Measurements from ENCODE around the gene OR52E8. TPM values are rescaled to one million over a fixed set of nuclear protein-coding genes. Genes with fewer than 3 reads are reported as not detected.

The OR52E8 gene
- total and polyA plus RNA-seq, 2 experiments from 2014 or later = not detected

DNA sequence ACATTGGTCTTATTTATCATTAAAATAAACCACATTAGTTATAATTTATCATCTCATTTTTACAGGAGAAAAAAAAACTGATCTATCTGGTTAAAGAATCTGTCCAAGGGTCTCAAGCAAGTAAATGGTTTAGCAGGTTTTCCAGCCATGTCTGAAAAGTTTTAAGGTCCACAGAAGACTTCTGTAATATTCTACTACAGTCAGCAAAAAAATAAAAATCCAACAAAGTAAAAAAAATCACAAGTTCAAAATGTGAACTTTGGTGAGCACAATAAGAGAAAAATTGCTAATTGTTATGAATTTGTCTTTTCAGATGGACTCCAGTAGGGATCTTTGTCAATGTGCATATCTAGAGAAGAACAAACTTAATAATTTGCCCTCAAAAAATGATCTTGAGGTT lies 24.3 kb upstream of the OR52E8 start:
- H3K9me3 ChIP-seq (ENCODE audit: low read depth) = no peaks in the 10 kb centered on the region
- TF ChIP-seq EZH2 (IDR thresholded peaks at IDR 0.05; ENCODE audit: borderline replicate concordance) (no peak), EZH2phosphoT487 (IDR thresholded peaks at IDR 0.05; ENCODE audit: low read depth, severe bottlenecking, unreplicated experiment) (no peak)
- TF ChIP-seq, protein P1, sequence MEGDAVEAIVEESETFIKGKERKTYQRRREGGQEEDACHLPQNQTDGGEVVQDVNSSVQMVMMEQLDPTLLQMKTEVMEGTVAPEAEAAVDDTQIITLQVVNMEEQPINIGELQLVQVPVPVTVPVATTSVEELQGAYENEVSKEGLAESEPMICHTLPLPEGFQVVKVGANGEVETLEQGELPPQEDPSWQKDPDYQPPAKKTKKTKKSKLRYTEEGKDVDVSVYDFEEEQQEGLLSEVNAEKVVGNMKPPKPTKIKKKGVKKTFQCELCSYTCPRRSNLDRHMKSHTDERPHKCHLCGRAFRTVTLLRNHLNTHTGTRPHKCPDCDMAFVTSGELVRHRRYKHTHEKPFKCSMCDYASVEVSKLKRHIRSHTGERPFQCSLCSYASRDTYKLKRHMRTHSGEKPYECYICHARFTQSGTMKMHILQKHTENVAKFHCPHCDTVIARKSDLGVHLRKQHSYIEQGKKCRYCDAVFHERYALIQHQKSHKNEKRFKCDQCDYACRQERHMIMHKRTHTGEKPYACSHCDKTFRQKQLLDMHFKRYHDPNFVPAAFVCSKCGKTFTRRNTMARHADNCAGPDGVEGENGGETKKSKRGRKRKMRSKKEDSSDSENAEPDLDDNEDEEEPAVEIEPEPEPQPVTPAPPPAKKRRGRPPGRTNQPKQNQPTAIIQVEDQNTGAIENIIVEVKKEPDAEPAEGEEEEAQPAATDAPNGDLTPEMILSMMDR (IDR thresholded peaks at IDR 0.05; ENCODE audit: poor library complexity) = no peak

DNA sequence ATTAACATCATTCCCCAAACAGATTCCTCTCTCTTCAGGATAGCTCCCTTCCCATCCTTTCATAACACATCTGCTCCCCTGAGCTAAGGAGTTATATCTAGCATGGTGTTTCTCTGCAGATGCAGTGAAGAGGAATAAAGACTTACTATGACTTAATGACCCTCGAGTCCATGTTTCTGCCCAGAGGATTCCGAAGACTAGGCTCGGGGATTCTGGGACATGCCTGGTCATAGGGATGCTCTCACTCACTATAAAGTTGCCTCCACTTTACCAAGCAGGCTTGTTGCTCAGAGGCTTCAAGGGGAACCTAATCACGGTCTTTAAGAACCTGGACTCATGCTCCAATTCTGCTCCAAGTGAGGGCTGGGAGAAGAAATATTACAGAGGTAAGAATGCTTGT lies 22.8 kb upstream of the OR52E8 start, which contains the start of gene OR52E4:
TSS of gene OR52E4 (plus strand) at position 301 of the 400 bp plus-strand sequence. CDS start 3,664 bp downstream, outside the sequence.
- no peaks in the 10 kb centered on the region for H3K9me2 ChIP-seq (replicated peaks; ENCODE audit: insufficient read depth)
- H3K79me2 ChIP-seq = no peaks in the 10 kb centered on the region
- H3K27me3 ChIP-seq = no peaks in the 10 kb centered on the region
- H3K36me3 ChIP-seq (replicated peaks; ENCODE audit: insufficient read depth, low read depth) = no peaks in the 10 kb centered on the region
- no peak for DNase-seq (ENCODE audit: low spot score)
- H3K27ac ChIP-seq = no peak within 1 kb of the TSS
- H3K4me3 ChIP-seq = no peak within 1 kb of the TSS
- WGBS (ENCODE audit: low lambda C conversion rate, missing lambda C conversion rate) = 75% methylated on average over 4 of the region's 4 CpGs
- H2AFZ ChIP-seq = no peak within 1 kb of the TSS
- no peaks in the 10 kb centered on the region for H3K4me1 ChIP-seq (ENCODE audit: insufficient read depth)
- no peaks in the 10 kb centered on the region for H4K20me1 ChIP-seq (ENCODE audit: insufficient read depth, poor library complexity, severe bottlenecking)
- no peaks in the 10 kb centered on the region for H3K9me3 ChIP-seq (ENCODE audit: low read depth)
- H3K4me2 ChIP-seq = no peak within 1 kb of the TSS
- TF ChIP-seq EZH2 (IDR thresholded peaks at IDR 0.05; ENCODE audit: borderline replicate concordance) (no peak), EZH2phosphoT487 (IDR thresholded peaks at IDR 0.05; ENCODE audit: low read depth, severe bottlenecking, unreplicated experiment) (no peak)
- TF ChIP-seq, protein P1 (IDR thresholded peaks at IDR 0.05; ENCODE audit: poor library complexity) = no peak

More for the DNA sequence above, 24.3 kb upstream of the OR52E8 start:
- Histone ChIP-seq H3K27me3 (no peaks in the 10 kb centered on the region), H3K4me2 (no peak overlapping the region), H3K4me3 (no peak overlapping the region), H4K20me1 (ENCODE audit: insufficient read depth, poor library complexity, severe bottlenecking) (no peaks in the 10 kb centered on the region), H3K27ac (no peak overlapping the region), H3K9me2 (replicated peaks; ENCODE audit: insufficient read depth) (no peaks in the 10 kb centered on the region), H3K4me1 (ENCODE audit: insufficient read depth) (no peaks in the 10 kb centered on the region), H2AFZ (no peak overlapping the region), H3K36me3 (replicated peaks; ENCODE audit: insufficient read depth, low read depth) (no peaks in the 10 kb centered on the region), H3K79me2 (no peaks in the 10 kb centered on the region)
- DNase-seq (ENCODE audit: low spot score) = no peak

DNA sequence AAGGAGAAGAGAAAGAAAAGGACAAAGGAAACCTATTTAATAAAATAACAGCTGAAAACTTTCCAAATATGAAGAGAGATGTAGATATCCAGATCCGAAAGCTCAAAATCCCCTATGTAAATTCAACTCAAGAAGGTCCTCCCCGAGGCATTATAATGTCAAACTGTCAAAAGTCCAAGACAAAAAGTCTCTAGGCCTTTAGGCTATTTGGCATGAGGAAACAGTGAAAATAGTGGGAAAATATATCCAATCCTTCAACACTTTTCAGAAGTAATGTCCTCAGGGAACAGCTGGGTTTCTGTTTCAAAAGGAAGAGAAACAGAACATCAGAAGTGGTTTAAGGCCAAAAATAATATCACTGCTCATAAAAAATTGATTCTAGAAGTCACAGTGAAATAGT lies 21.1 kb upstream of the OR52E8 start:
- no peaks in the 10 kb centered on the region for H3K27me3 ChIP-seq
- TF ChIP-seq EZH2 (IDR thresholded peaks at IDR 0.05; ENCODE audit: borderline replicate concordance) (no peak), EZH2phosphoT487 (IDR thresholded peaks at IDR 0.05; ENCODE audit: low read depth, severe bottlenecking, unreplicated experiment) (no peak)
- TF ChIP-seq, protein P1 (IDR thresholded peaks at IDR 0.05; ENCODE audit: poor library complexity) = no peak
- H2AFZ ChIP-seq = no peak overlapping the region
- H3K79me2 ChIP-seq = no peaks in the 10 kb centered on the region
- no peak overlapping the region for H3K4me2 ChIP-seq
- H3K4me1 ChIP-seq (ENCODE audit: insufficient read depth) = no peaks in the 10 kb centered on the region
- H3K9me2 ChIP-seq (replicated peaks; ENCODE audit: insufficient read depth) = no peaks in the 10 kb centered on the region
- no peaks in the 10 kb centered on the region for H3K9me3 ChIP-seq (ENCODE audit: low read depth)
- no peak overlapping the region for H3K4me3 ChIP-seq
- H4K20me1 ChIP-seq (ENCODE audit: insufficient read depth, poor library complexity, severe bottlenecking) = no peaks in the 10 kb centered on the region
- DNase-seq (ENCODE audit: low spot score) = no peak
- H3K27ac ChIP-seq = no peak overlapping the region
- H3K36me3 ChIP-seq (replicated peaks; ENCODE audit: insufficient read depth, low read depth) = no peaks in the 10 kb centered on the region
- 67% methylated on average over 2 of the region's 2 CpGs for WGBS (ENCODE audit: low lambda C conversion rate, missing lambda C conversion rate)

DNA sequence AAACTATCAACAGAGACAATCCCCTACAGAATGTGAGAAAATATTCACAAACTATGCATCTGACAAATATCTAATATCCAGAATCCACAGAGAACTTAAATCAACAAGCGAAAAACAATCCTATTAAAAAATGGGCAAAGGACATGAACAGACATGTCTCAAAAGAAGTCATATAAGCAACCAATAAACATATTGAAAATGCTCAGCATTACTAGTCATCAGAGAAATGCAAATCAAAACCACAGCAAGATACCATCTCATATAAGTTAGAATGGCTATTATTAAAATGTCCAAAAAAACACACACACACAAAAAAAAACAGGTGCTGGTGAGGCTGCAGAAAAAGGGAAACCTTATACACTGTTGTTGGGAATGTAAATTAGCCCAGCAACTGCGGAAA lies 8.3 kb upstream of the OR52E8 start:
- no peaks in the 10 kb centered on the region for H3K9me3 ChIP-seq (ENCODE audit: low read depth)
- TF ChIP-seq EZH2phosphoT487 (IDR thresholded peaks at IDR 0.05; ENCODE audit: low read depth, severe bottlenecking, unreplicated experiment) (no peak), EZH2 (IDR thresholded peaks at IDR 0.05; ENCODE audit: borderline replicate concordance) (no peak)
- TF ChIP-seq, protein P1 (IDR thresholded peaks at IDR 0.05; ENCODE audit: poor library complexity) = no peak
- H3K79me2 ChIP-seq = no peaks in the 10 kb centered on the region
- H3K9me2 ChIP-seq (replicated peaks; ENCODE audit: insufficient read depth) = no peaks in the 10 kb centered on the region
- H3K27me3 ChIP-seq = no peaks in the 10 kb centered on the region
- H3K27ac ChIP-seq = no peak overlapping the region
- H4K20me1 ChIP-seq (ENCODE audit: insufficient read depth, poor library complexity, severe bottlenecking) = no peaks in the 10 kb centered on the region
- no peak overlapping the region for H3K4me3 ChIP-seq
- H3K4me1 ChIP-seq (ENCODE audit: insufficient read depth) = no peaks in the 10 kb centered on the region
- H3K36me3 ChIP-seq (replicated peaks; ENCODE audit: insufficient read depth, low read depth) = no peaks in the 10 kb centered on the region
- no peak overlapping the region for H3K4me2 ChIP-seq
- H2AFZ ChIP-seq = no peak overlapping the region
- no peak for DNase-seq (ENCODE audit: low spot score)
- 81% methylated on average over 2 of the region's 2 CpGs for WGBS (ENCODE audit: low lambda C conversion rate, missing lambda C conversion rate)
